Middle frontal gyrus (tissue), 1 donor: ENCODE measurements around the gene ZNF215.
"Not testable (repeated sequence)": the region's sequence is repeated elsewhere in the genome, so short reads cannot be mapped to it uniquely, and the experiment has no call there.

Experiments used
- DNase-seq: peaks from one replicate; pipeline ENCODE4 v3.0.0-alpha.2; 2015; ENCODE audit warnings: low spot score; ENCODE audit errors: extremely low spot score

Gene ZNF215

DNA sequence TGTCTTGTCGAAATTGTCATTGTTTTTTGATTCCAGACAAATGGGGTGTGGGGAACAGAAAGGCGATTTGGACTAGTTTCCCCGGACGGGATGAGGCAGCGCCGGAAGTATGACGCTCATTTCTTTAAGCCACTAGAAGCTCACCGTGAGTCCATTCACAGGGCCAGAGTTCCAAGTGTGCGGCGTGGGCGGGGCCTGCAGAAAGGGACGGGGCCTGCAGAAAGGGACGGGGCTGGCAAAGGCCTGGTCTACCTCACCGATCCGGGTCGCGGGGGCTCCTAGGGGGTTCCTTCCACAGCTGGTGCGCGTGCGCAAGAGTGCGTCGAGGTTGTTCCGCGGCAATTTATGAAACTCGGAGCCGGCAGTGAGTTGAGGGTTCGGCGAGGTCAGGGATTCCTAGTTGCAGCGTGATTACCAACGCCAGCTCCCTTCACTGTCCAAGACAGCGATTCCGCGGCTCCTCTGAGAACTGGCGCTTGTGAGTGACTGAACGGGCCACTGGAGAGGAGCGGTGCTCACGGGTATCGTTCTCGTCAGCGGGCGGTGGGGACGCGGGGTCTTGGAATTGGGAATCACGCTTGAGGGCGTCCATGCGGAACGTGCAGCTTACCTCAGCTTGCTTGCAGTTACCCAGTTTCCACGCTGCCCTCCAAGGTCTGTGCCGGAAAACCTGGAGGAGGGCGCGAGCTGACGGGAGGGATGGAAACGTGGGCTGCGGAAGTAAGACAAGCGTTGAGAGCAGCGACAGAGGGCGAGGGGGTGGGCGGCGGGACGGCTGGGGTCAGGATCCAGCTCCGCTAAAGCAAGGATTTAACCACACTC, at the start of gene ZNF215:
ZNF215 (plus strand) TSS at position 219 of the 822 bp plus-strand sequence. CDS start 5,847 bp downstream, outside the sequence.
- no peak for DNase-seq

DNA sequence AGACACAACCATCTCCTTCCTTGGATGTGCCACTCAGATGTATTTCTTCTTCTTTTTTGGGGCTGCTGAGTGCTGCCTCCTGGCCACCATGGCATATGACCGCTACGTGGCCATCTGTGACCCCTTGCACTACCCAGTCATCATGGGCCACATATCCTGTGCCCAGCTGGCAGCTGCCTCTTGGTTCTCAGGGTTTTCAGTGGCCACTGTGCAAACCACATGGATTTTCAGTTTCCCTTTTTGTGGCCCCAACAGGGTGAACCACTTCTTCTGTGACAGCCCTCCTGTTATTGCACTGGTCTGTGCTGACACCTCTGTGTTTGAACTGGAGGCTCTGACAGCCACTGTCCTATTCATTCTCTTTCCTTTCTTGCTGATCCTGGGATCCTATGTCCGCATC, 49.3 kb upstream of the ZNF215 start:
- DNase-seq: no peak

DNA sequence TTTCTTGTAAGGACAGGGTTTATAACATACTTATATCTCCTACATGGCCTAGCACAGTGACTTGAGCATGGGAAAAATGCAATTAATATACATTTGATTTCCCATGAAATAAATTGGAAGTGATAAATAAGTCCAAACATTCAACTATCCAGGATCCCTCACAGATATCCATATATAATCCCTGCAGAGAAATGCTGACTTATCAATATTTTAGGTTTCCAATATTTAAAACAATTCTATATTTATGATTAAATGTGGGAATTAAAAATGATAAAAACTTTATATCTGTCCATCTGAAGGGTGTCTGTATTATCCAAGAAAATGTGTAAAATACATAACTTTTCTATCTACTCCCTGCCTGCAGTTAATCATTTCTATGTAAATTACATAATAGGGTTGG, 43.5 kb upstream of the ZNF215 start:
- DNase-seq: no peak

DNA sequence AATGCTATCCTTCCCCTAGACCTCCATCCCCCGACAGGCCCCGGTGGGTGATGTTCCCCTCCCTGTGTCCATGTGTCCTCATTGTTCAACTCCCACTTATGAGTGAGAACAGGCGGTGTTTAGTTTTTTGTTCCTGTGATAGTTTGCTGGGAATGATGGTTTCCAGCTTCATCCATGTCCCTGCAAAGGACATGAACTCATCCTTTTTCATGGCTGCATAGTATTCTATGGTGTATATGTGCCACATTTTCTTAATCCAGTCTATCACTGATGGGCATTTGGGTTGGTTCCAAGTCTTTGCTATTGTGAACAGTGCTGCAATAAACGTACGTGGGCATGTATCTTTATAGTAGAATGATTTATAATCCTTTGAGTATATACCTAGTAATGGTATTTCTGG, 38.5 kb upstream of the ZNF215 start:
- not testable (repeated sequence) for DNase-seq

- DNase-seq: no peak
These were observed 37.4 kb upstream of the ZNF215 start for GRCh38 chr11:6888830-6889229.

GRCh38 chr11:6889835-6890234, 36.4 kb upstream of the ZNF215 start:
- no peak for DNase-seq

DNA sequence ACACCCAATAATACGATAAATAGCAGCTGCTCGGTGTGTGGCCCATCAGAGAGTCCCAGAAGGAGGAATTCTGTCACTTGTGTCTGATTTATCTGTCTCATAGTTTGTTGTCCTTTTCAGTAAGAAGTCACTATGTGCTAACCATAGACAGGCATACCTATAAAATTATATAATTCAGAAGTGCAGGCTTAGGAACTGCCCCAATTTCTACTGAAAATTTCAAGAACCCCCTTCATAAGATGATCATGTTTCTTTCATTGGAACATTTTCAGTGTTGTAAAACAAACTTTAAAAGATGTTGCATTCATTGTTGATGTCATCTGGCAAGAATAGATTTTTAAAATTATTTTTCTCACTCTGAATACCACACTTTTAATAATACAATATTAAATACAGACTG, 33.8 kb upstream of the ZNF215 start, which contains the start of gene OR2D2:
OR2D2 (minus strand) TSS at position 101 of the 400 bp plus-strand sequence; CDS start at position 101, 0 bp downstream.
- no peak for DNase-seq

GRCh38 chr11:6894097-6894496, 32.1 kb upstream of the ZNF215 start:
- DNase-seq: no peak

GRCh38 chr11:6895010-6895409, 31.2 kb upstream of the ZNF215 start:
- no peak for DNase-seq

DNA sequence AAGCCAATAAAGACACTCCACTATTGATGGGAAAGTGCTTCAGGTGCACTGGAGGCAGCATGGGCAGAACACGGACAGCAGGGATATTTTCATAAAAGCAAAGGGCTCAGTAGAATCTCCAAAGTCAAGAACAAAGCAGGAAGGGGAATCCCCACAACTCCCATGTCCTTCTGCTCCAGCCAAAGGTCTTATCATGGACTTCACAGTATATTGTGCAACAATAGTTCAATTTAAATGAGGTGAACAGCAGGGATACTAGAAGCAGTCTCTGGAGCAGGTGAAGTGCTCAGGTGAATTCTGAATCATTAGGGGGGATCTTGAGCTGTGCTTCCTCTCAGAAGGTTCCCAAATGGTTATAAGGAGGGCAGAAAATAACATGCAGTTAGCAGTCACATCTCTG, 27.3 kb upstream of the ZNF215 start:
- DNase-seq: no peak

DNA sequence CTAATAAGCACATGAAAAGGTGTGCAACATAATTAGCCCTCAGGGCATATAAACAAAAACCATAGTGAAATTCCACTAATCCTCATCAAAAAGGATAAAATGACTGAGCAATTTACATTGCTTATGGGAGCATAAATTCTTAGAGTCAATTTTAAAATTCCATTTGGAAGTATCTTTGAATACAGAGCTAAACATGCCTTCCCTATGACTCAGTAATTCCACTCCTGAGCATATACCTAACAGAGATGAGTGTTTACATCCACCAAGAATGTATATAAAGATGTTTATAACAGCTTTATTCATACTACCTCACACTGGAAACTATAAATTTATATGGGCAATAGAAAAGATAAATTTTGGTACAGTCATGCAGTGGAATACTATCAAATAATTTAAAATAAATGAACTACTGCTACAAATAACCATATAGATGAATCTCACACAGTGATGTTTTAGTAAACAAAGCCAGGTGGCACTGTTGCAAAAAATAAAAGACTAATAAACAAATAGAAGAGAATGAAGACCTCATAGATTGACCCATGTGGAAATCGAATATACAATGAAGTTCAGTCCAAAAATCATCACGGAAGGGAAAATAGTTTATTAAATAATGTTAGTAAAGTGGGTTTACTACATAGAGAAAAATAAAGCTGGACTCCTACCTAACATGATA, 25.8 kb upstream of the ZNF215 start:
- no peak for DNase-seq

DNA sequence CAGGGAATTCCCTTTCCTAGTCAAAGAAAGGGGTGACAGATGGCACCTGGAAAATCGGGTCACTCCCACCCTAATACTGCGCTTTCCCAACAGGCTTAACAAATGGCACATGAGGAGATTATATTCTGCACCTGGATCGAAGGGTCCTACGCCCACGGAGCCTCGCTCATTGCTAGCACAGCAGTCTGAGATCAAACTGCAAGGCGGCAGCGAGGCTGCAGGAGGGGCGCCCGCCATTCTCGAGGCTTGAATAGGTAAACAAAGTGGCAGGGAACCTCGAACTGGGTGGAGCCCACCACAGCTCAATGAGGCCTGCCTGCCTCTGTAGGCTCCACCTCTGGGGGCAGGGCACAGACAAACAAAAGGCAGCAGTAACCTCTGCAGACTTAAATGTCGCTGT, 21.4 kb upstream of the ZNF215 start:
- DNase-seq: not testable (repeated sequence)

GRCh38 chr11:6911378-6911777, 14.8 kb upstream of the ZNF215 start:
- DNase-seq: no peak

DNA sequence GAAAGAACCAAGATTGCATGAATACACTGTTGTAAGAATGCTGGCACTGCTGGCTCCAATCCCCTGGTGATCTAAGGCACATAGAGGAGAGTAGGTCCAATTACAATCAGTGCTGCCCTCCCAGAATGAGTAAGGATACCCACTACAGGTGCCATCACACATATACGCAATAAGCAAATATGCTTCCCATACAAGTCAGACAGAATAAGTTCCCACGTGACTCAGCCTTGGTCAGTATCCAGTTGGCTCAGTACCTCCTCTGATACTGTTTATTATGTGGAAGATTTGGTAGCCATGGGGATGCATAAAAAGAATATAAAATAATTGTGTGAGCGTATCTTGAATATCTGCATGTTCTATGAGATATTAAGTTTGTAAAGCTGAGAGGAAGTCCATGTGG, 14.3 kb upstream of the ZNF215 start:
- no peak for DNase-seq

- DNase-seq: no peak
These were observed 6.5 kb upstream of the ZNF215 start for GRCh38 chr11:6919698-6920097.

GRCh38 chr11:6920702-6921101, 5.5 kb upstream of the ZNF215 start, which contains the start of gene OR2D3:
Gene OR2D3, plus strand, starts transcription at chr11:6921002. Its CDS starts 0 bp downstream, at chr11:6921002.
- no peak for DNase-seq

DNA sequence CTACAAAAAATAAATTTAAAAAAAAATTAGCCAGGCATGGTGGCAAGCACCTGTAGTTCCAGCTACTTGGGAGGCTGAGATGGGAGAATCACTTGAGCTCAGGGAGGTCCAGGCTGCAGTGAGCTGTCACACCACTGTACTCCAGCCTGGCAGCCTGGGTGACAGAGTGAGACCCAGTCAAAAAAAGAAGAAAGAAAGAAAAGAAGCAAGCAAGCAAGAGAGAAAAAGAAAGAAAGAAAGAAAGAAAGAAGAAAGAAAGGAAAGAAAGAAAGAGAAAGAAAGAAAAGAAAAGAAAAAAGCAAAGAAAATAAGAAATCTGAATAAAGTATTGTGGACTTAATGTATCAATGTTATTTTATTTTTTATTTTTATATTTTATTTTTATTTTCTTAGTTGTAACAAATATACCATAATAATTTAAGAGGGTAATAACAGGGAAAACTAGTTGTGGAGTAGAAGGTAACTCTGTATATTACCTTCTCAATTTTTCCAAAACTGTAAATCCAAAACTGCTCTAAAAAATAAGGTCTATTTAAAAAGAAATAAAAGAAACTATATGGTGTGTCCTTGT, 1.1 kb upstream of the ZNF215 start:
- no peak for DNase-seq

GRCh38 chr11:6925636-6926207, 504 bp upstream of the ZNF215 start:
- DNase-seq: no peak

- no peak for DNase-seq
These were observed 898 bp downstream of the ZNF215 start for GRCh38 chr11:6927030-6927617.

- DNase-seq: no peak
These were observed 2.7 kb downstream of the ZNF215 start for GRCh38 chr11:6928916-6929315.

GRCh38 chr11:6931146-6931713, 5.0 kb downstream of the ZNF215 start:
- no peak for DNase-seq
